Stimulated activated CD8-positive, alpha-beta memory T cell treated with anti-CD3 and anti-CD28 coated beads, Interleukin-15, amount 100 ng/mL, for 24 hours (primary cell): ENCODE measurements around the gene TEN1.

ENCODE experiments used
- DNase-seq: peaks from one replicate; pipeline ENCODE4 v3.0.0-alpha.2; 2020; ENCODE audit warnings: low read depth

The TEN1 gene

DNA sequence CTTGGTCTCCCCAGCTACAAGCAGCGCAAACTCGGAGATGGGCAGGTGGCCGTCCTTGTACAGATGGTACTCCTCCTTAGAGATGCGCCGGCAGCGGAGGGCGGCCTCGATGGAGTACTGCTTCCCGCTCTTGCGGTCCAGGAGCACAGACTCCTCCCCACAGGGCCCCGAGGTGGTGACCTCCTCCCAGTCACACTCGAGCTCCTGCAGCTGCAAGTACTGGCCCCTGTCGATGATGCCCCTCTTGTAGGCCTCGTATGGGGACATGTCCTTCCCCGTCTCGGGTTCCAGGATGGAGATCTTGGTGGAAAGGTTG, 28.8 kb downstream of the TEN1 start:
- no peak for DNase-seq

DNA sequence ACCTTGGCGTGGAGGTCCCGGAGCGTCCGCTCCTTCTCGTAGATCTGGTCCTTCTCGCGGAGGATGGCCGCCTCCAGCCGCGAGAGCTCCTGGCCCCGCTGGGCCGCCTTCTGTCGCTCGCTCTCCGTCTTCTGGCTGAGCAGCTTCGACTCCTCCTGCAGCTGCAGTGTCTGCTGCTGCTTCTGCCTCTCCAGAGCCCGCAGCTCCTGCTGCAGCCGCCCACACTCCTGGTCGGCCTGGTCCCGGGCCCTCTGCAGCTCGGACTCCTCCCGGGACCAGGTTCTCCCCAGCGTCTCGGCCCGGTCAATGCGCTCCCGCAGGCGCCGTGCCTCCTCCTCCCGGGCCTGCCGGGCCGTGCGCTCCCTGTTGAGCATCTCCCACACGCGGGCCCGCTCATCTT, 29.2 kb downstream of the TEN1 start:
- no peak for DNase-seq

DNA sequence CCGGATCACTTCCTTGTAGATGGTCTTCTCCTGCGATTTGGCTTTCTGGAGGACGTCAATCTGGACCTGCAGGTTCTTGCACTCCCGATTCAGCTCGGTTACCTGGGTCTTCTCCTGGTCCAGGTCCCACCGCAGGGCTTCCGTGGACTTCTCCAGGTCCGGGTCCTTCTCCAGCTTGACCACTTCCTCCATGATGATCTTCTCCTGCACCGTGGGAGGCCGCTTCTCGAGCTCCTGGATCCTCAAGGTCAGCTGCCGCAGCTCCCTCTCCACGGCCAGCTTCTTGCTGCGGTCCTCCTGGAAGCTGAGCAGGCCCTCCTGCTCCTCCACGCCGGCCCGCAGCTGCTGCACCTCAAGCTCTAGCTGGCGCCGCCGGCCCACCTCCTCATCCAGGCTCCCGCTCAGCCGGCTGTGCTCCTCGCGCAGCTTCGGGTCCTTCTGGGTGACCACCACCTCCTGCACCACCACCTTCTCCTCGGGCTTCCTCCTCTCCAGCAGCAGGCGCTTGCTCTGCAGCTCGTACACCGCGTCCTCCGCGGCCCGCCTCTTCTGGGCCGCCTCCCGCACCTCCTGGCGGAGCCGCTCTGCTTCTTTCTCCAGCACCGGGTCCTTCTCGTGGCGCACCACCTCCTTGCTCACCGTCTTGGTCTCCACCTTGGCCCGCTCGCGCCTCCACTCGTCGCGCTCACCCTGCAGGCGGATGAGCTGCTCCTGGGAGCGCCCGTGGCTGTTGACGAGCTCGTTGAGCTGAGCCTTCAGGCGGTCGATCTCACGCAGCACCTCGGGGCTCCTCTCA, 29.8 kb downstream of the TEN1 start:
- no peak for DNase-seq

DNA sequence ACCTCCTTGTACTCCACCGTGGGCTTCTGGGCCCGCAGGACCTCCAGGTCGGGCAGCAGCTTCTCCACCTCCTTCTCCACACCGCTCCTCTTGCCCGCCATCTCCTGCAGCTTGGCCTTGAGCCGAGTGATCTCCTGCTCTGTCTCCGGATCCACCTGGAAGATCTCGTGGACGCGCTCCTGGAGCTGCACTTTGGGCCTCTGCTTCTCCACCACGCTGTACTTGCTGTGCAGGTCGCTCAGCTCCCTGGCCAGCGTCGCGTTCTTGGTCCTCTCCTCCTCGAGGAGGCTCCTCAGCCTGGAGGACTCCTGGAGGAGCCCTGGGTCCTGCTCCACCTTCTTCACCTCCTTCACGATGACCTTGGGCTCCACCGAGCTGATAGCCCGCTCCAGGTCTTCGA, 30.4 kb downstream of the TEN1 start:
- no peak for DNase-seq

DNA sequence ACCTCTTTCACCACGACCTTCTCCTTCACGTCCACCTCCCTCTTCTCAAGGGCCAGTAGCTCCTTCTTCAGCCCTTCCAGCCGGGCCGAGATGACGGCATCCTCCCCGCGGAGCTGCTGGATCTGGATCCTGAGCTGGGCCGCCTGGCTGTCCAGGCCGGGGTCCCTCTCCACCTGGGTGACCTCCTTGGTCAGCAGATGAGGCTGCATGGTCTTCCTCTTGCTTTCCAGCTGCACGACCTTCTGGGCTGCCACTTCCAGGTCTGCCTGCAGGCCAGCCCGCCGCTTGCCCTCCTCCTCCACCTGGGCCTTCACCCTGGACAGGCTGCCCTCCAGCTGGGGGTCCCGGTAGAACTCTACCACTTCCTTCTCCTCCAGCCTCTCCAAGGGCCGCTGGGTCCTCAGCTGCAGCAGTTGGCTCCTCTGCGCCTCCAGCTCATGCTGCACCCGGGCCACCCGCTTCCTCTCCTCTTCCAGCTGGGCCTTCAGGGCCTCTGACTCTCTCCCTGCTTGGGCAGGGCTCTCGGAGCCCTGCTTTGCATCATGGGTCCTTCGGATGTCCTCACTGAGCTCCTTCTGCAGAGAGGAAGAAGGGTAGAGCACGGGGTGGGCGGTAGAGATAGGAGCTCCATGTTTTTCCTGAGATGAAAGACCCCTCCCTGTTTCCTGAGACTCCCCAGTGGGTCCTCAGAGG, 31.1 kb downstream of the TEN1 start:
- DNase-seq: no peak

DNA sequence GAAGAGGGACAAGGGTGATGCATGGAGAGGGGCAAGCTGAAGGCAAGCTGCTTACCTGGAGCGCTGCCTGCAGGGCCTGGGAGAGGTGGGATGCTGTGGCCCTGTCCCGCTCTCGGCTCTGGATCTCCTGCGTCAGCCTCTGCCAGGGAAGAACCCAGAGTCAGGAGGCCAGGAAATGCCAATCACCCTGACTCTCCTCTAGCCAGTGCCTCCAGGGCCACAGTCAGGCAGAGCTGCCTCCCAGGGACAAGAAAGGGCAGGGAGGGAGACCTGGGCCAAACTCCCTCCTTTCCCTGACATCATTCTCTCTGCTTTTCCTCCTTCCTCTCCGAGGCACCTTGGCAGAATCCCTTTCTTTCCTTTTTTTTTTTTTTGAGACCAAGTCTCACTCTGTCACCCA, 32.9 kb downstream of the TEN1 start:
- no peak for DNase-seq

DNA sequence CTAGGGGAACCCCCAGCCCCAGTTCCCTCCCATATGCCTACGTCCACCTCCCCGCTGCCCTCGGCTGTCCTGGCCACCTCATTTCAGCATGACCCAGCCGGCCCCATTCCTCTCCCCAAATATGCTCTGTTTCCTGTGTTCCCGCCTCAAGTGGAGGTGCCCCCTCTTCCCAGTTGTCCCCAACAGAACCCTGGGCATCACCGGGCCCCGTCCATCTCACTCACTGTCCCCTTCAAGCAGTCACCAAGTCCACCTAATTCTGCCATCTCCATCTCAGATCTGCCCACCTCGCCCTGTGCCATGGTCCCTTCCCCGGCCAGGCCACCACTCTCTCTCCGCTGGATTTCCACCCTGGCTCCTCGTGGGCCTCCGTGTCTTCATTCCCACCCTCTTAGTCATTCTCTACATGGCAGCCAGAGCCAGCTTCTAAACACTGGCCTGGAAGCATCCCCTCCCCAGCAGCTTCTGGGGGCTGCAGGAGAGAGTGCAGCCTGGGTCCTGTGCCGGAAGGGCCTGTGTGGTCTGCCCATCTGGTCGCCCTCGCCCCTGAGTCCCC, 34.4 kb downstream of the TEN1 start:
- no peak for DNase-seq

DNA sequence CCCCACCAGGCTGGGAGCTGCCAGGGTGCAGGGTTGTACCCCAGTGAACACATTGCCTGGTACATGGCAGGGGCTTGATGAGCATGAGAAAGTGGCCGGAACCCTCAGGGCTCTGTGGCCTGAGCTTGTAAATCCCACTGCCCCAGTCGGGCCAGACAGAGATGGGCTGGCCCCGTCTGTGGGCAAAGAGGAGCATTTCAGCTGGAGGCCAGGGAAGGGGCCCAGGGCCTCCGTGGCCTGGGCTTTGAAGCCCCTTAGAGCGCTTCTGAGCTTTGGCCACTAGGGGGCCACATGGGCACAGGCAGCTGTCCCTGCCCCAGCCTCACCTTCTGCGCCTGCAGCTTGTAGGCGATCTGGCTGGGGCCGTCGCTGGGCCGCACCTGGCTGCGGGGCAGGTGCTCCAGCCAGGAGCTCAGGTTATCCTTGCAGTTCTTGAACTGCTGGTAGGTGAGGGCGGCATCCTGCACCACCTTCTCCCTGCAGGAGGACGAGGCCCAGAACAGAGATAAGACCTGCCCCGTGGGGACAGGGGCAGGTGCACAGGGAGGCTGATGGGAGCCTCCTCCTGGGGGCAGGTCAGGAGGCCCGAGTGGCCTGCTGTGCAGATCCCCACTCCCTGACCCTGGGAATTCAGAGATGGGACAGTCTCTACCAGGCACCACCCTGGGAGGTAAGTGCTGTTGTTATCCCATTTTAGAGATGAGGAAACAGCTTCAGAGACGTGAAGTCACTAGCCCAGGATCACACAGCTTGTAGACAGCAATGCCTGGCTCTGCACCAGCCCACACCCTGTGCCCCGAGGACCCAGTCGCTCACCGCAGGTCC, 35.3 kb downstream of the TEN1 start:
- DNase-seq: peak; percentile 55

DNA sequence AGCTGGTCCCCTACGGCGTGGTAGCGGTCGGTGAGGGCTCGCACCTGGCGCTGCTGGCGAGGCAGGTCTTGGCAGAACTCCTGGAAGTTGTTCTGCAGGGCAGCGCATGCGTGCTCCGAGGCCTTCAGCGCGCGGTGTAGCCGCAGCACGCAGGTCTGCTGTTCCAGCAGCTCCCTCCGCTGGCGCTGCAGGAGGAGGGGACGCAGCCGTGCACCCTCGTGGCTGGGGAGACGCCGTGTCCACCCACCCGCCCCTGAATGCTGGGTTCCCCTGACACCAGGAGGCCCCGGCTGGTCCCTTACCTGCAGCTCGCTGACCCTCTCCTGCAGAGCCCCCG, 35.9 kb downstream of the TEN1 start:
- no peak for DNase-seq

DNA sequence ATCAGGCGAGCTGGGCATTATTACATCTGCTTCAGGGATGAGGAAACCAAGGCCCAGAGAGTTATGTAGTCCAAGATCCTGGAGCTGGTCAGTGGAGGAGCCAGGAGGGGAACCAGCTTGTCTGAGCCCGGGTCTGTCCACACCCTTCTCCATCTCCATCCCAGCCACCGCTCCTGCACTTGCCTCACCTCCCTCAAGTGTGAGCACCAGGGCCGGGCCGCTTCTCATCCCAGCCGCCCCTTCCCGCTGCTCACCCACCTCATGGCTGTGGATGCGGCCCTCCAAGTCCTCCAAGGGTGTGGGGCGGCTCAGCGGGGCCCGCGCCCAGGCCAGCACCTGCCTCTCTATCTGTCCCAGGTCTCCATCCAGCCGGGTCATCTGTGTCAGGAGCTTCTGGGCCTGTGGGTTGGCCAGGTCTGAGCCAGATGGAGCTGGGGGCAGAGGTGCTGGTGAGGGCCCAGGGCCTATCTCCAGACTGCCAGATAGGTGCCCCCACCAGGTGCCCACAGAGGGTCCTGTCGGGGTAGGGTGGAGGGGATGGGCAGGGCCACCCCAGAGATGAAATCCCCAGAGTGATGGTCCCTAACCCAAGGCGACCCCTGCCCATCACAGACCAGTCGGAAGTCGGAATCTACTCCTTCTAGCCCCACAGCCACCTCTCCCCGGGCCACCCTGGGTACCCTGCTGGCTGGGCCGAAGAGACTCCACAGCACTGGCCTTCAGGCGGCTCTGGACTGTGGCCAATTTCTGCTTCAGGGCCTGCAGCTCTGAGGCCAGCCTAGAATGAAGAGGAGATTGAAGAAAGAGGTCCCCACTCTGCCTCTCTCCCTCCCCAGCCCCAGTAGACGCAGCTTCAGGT, 38.7 kb downstream of the TEN1 start:
- no peak for DNase-seq

DNA sequence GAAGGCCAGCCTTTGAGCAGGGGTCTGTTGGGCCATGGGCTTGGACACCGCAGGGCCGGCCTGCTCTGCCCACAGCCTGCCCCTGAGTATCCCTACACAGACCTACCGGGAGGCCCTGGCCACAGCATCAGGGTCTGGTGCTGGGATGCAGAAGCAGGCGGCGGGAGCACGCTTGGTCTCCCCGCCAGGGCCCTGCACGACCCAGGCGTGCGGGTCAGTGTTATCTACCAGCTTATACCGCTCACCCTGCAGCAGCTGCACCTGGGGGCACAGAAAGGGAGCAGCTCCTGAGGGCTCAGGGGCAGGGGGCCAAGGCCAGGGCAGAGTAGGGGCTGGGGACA, 39.3 kb downstream of the TEN1 start:
- no peak for DNase-seq

DNA sequence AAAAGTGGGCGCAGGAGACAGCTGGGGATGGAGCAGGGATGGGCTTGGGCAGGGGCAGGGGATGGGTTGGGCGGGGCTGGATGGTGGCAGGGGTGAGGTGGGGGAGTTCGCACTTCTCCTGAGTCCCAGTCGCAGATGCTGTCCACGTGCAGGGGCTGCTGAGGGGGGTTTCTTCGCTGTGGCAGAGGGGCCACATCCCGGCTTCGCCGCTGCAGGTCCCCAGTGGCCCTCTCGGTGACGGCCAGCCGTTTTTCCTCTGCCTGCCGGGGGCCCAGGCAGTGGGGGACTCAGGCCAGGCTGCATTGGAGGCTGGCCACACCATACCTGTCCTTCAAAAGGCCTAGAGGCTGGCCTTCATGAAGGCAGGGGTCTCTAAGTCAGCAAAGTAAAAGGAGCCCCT, 39.8 kb downstream of the TEN1 start:
- DNase-seq: no peak

DNA sequence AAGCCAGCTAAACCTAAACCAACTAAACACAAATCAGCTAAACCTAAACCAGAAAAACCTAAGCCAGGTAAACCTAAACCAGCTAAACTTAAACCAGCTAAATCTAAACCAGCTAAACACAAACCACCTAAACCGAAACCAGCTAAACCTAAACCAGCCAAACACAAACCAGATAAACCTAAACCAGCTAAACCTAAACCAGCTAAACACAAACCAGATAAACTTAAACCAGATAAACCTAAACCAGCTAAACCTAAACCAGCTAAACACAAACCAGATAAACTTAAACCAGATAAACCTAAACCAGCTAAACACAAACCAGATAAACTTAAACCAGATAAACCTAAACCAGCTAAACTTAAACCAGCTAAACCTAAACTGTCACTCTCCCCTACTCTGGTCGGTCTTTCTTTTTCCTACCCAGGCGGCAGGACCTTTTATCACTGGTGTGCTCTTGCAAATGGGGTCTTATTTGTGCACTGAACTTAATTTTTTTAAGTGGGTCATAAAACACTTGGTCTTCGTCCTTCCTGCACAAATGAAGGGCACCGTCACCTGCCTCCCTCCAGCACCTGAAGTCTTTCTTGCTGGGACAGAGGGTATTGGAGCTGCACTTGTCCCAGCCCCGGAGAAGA, 40.9 kb downstream of the TEN1 start:
- no peak for DNase-seq

DNA sequence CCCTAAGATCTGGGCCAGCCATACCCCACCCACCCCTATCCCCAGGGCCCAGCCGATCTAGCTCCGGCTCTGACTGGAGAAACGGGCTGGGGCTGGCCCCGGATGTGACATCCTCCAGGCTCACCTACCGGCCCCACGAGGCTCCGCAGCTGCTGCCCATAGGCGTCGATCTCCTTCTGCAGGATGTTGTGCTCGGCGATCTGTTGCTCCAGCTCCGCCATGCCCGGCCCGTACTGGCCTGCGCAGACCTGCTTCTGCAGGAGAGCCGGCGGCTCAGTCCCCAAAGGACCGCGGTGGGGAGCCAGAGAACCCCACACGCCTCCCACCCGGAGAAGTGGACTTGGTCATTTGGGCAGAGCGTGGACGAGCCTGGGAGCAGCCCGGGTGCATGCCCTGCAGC, 43.2 kb downstream of the TEN1 start:
- no peak for DNase-seq

DNA sequence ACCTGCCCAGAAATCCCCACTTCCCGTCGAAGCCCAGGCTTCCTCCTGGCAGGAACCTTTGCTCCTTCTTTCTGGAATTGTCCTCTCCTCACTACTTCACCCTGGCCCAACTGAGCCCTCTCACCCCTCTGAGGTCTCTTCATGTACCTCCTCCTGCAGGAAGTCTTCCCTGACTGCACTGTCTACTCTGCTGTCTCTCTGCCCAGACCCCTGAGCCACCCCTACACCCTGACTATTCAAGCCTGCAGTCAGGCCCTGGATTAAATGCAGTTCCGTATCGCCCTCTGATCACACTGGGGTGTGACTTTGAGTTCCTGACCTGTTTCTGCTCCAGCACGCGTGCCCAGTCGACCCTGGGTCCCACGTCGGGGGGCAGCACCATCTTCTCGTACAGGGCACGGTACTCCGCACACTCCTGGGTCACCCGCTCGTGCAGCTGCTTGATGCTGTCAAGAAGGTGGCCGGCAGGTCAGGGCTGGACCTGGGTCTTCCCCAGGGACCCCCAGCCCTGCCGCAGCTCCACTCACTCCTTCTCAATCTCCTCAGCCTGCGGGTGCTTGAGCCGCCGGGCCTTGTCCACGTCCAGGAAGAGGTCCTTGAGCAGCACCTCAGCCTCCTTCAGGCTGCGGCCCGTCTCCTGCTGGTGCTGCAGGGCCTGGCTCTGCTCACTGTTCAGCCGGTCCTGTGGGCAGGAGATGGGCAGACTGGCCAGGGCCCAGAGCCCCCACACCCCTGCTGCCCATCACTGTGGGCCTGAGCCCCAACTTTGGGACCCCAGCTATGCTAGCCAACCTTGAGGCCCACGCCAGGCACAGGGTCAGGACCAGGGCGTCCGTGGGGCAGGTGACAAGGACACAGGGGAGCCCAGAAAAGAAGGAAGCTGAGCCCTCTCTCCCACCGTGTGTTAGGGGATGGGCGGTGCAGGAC, 44.2 kb downstream of the TEN1 start:
- DNase-seq: no peak

DNA sequence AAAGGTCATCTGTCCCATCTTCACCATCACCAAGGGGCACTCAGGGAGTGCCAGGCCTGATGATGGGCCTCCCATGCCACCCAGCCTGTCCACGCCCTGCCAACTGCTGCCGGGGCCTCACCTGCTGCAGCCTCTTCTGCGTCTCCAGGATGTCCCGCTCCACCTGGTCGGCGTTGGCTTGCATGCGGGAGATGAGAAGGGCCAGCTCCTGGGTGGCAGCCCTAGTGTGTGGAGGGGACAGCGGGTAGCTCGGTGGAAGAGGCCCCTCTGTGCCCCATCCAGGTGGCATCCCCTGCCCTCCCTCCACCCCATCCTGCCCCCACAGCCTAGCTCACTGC, 44.8 kb downstream of the TEN1 start:
- no peak for DNase-seq

DNA sequence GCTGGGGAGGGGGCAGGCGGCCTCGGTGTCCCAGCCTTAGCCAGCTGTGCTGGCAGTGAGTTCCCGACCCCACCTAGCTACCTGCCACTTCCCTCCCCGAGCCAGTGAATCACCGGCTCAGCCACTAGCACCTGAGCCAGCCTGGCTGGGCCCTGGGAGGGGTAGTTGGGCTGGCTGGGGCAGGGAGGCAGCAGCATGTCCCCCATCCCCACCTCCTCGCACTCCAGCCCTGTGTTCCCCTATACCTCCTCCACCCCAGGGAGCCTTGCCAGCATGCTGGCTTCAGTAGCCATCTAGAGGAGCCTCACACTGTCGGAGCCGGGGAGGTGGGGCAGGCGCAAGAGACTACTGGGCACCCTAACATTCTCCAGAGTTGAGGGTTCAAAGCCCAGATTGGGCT, 45.3 kb downstream of the TEN1 start:
- no peak for DNase-seq

DNA sequence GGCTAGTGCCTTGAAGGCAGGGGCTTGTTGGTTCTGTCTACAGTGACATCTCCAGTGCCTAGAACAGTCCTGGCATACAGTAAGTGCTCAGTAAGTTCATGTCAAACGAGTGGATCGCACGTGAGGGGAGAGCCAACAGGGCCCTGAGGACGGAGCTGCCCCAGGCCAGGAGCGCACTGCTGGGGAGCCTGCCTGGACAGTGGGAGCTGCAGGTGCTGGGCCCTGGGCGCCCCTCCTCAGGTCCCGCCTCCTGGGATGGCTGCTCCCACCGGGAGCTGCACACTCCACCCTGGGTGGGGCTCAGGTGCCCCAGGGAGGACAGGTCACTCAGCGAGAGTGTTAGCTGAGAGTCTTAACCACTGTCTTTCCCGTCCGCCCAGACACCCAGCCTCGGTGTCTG, 46.3 kb downstream of the TEN1 start:
- no peak for DNase-seq

DNA sequence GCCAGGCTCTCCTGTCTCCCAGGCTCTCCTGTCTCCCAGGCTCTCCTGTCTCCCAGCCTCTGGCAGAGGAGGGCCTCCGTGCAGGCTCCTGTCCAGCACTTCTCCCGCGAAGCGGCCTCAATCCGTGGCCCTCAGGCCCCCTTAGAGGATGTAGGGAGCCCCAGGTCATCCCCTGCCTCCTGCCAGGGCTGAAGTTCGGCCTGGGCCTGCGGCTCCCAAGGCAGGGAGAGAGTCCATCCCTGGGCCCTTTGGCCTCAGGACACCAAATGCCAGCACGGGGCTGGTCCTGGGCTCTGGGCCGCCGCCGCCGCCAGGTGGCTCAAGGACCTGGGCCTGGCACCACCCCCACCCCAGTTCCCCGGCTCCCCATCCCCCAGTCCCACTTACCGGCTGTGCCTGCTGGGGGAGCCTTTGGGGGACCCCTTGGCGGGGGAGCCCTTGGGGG, 47.7 kb downstream of the TEN1 start:
- DNase-seq: no peak

DNA sequence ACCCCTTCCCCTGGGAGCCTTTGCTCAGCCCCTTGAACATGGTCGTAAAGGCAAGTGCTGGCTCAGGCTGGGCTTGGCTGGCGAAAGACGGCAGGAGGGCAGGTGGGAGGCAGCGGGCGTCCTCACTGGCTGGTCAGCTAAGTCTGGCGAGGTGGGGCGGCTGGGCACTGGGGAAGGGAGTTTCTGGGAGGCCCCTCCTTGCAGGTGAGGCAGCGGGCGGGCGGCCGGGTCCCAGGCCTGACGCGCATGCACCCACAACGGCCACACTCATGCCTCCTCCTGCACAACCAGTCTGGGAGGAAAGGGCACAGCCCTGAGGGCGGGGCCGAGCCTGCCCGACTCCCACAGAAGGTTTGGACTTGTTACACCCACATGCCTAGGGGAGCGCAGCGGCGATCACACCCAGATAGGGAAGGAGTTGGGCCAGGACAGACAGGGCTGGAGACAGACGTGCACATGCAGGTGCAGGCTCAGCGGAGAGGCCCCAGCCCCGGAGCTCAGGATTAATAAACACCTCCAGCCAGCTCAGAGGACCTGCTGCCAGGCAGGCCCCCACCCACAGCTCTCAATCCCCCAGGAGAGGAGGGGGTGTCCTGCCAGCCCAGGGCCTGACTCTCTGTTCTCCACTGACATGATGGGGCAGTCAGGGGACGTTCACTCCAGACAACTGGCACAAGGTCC, 48.3 kb downstream of the TEN1 start, which contains the start of gene EVPL:
Gene EVPL (minus strand): TSS at position 148 of the 681 bp plus-strand sequence. CDS start 108 bp downstream, at position 40.
- DNase-seq: no peak
